ENCODE measurements around the gene TMEM222.

Gene TMEM222, protein sequence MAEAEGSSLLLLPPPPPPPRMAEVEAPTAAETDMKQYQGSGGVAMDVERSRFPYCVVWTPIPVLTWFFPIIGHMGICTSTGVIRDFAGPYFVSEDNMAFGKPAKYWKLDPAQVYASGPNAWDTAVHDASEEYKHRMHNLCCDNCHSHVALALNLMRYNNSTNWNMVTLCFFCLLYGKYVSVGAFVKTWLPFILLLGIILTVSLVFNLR

DNA sequence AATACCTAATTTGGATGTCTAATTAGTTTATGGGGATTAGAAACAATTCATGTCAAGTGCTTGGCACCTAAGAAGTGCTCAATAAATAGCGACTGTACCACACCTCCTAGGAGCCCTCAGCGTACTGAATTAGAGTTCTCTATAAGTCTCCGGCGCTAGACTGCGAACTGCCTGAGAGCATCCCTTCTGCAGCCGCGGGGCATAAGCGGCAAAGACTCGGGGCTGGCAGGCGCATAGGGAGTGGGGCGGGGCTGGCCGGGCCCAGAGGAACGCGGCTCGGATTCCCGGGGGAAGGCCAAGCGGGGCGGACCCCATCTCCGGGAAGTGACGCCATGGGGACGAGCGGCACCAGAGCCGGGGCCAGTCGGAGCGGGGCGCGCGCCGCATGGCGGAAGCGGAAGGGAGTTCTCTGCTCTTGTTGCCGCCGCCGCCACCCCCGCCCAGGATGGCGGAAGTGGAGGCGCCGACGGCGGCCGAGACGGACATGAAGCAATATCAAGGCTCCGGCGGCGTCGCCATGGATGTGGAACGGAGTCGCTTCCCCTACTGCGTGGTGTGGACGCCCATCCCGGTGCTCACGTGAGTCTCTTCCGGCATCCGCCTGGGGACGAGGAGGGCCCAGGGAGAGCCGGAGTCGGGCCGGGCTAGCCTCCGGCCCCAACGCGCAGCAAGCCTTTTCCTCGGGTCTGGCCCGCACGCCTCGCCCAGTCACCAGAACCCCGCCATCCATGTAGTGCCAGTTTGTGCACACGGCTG lies at the start of gene TMEM222:
TSS of gene TMEM222 (plus strand) at position 351 of the 756 bp plus-strand sequence. CDS start at position 386, 35 bp downstream.
- H3K4me3 ChIP-seq (ENCODE audit: low read length) = peak within 1 kb of the TSS; percentile 91
- peak within 1 kb of the TSS; percentile 89 for H2AFZ ChIP-seq (ENCODE audit: low read length)
- H3K36me3 ChIP-seq (replicated peaks; ENCODE audit: insufficient read depth, low read length) = no peaks in the 10 kb centered on the region; the same call in 1 of the 2 replicates
- H3K4me1 ChIP-seq (ENCODE audit: low read length) = peaks cover 8% of the 10 kb centered on the region; the same call in 1 of the 2 replicates
- peaks cover 6% of the 10 kb centered on the region; the same call in 1 of the 2 replicates for H3K27me3 ChIP-seq (replicated peaks; ENCODE audit: insufficient read depth, low read length)
- H3F3A ChIP-seq (ENCODE audit: insufficient read depth, low read length) = 0 out of 2 replicates have a peak, but pooled peaks cover 5% of the 10 kb centered on the region
- no peaks in the 10 kb centered on the region for H4K20me1 ChIP-seq (ENCODE audit: insufficient read depth, low read length)
- peak within 1 kb of the TSS; percentile 93 for H3K4me2 ChIP-seq (ENCODE audit: low read depth, low read length)
- H3K9me3 ChIP-seq (replicated peaks; ENCODE audit: insufficient read depth, low read length) = no peaks in the 10 kb centered on the region
- DNase-seq = peak; percentile 97
- peak within 1 kb of the TSS; percentile 92 for H3K9ac ChIP-seq (ENCODE audit: low read length)
- peaks cover 49% of the 10 kb centered on the region for H3K79me2 ChIP-seq (ENCODE audit: low read length)
- peak within 1 kb of the TSS; percentile 61; the same call in 1 of the 2 replicates for H3K27ac ChIP-seq (ENCODE audit: low read length)
- TF ChIP-seq, protein P1, sequence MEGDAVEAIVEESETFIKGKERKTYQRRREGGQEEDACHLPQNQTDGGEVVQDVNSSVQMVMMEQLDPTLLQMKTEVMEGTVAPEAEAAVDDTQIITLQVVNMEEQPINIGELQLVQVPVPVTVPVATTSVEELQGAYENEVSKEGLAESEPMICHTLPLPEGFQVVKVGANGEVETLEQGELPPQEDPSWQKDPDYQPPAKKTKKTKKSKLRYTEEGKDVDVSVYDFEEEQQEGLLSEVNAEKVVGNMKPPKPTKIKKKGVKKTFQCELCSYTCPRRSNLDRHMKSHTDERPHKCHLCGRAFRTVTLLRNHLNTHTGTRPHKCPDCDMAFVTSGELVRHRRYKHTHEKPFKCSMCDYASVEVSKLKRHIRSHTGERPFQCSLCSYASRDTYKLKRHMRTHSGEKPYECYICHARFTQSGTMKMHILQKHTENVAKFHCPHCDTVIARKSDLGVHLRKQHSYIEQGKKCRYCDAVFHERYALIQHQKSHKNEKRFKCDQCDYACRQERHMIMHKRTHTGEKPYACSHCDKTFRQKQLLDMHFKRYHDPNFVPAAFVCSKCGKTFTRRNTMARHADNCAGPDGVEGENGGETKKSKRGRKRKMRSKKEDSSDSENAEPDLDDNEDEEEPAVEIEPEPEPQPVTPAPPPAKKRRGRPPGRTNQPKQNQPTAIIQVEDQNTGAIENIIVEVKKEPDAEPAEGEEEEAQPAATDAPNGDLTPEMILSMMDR (IDR thresholded peaks at IDR 0.05; ENCODE audit: low read length) = no peak
- no peak for TF ChIP-seq EZH2phosphoT487 (IDR thresholded peaks at IDR 0.05; ENCODE audit: low read length)
- no peak for TF ChIP-seq EZH2 (optimal IDR thresholded peaks at IDR 0.05; ENCODE audit: low read depth, low read length)
- no peaks in the 10 kb centered on the region for H3K9me2 ChIP-seq (replicated peaks; ENCODE audit: insufficient read depth, low read length)

DNA sequence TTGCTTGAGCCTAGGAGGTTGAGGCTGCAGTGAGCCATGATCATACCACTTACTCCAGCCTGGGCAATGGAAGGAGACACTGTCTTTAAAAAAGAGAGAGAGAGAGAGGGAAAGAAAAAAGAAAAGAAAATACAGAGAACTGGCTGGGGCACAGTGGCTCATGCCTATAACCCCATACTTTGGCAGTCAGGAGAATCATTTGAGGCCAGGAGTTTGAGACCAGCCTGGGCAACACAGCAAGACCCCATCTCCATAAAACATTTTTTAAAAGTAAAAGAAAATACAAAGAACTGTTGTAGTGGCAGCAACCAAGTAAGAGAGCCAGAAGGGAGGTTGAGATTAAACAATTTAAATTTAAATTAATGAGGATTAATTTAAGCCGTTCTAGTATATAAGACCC lies 47.8 kb upstream of the TMEM222 start:
- Histone ChIP-seq H2AFZ (ENCODE audit: low read length) (no peak overlapping the region), H3K4me1 (ENCODE audit: low read length) (no peaks in the 10 kb centered on the region), H3K9me2 (replicated peaks; ENCODE audit: insufficient read depth, low read length) (no peaks in the 10 kb centered on the region), H3K27ac (ENCODE audit: low read length) (no peak overlapping the region), H3K36me3 (replicated peaks; ENCODE audit: insufficient read depth, low read length) (no peaks in the 10 kb centered on the region), H3K4me2 (ENCODE audit: low read depth, low read length) (no peak overlapping the region), H4K20me1 (ENCODE audit: insufficient read depth, low read length) (no peaks in the 10 kb centered on the region), H3K9me3 (replicated peaks; ENCODE audit: insufficient read depth, low read length) (no peaks in the 10 kb centered on the region), H3F3A (ENCODE audit: insufficient read depth, low read length) (no peaks in the 10 kb centered on the region), H3K9ac (ENCODE audit: low read length) (no peak overlapping the region), H3K4me3 (ENCODE audit: low read length) (no peak overlapping the region), H3K79me2 (ENCODE audit: low read length) (no peaks in the 10 kb centered on the region), H3K27me3 (replicated peaks; ENCODE audit: insufficient read depth, low read length) (no peaks in the 10 kb centered on the region)
- TF ChIP-seq EZH2 (optimal IDR thresholded peaks at IDR 0.05; ENCODE audit: low read depth, low read length) (no peak), EZH2phosphoT487 (IDR thresholded peaks at IDR 0.05; ENCODE audit: low read length) (no peak)
- TF ChIP-seq, protein P1 (IDR thresholded peaks at IDR 0.05; ENCODE audit: low read length) = no peak
- DNase-seq = no peak

DNA sequence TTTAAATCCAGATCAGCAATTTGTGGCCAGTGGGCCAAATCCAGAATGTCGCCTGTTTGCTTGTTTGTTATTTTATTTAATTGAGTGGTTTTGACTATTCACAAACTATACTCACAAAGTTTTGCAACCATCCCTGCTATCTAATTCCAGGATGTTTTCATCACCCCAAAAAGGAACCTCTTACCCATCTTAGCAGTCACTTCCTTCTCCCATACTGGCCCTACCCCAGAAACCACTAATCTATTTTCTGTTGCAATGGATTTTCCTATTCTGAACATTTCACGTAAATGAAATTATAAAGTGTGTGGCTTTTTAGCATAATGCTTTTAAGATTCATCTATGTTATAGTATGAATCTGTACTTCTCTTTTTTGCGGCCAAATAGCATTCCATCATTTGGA lies 46.3 kb upstream of the TMEM222 start:
- Histone ChIP-seq H3K9ac (ENCODE audit: low read length) (no peak overlapping the region), H3F3A (ENCODE audit: insufficient read depth, low read length) (no peaks in the 10 kb centered on the region), H3K9me3 (replicated peaks; ENCODE audit: insufficient read depth, low read length) (no peaks in the 10 kb centered on the region), H3K4me2 (ENCODE audit: low read depth, low read length) (no peak overlapping the region), H2AFZ (ENCODE audit: low read length) (no peak overlapping the region), H3K27me3 (replicated peaks; ENCODE audit: insufficient read depth, low read length) (no peaks in the 10 kb centered on the region), H3K79me2 (ENCODE audit: low read length) (no peaks in the 10 kb centered on the region), H3K36me3 (replicated peaks; ENCODE audit: insufficient read depth, low read length) (no peaks in the 10 kb centered on the region), H3K4me3 (ENCODE audit: low read length) (no peak overlapping the region), H4K20me1 (ENCODE audit: insufficient read depth, low read length) (no peaks in the 10 kb centered on the region), H3K4me1 (ENCODE audit: low read length) (no peaks in the 10 kb centered on the region), H3K9me2 (replicated peaks; ENCODE audit: insufficient read depth, low read length) (no peaks in the 10 kb centered on the region), H3K27ac (ENCODE audit: low read length) (no peak overlapping the region)
- DNase-seq = no peak
- TF ChIP-seq EZH2 (optimal IDR thresholded peaks at IDR 0.05; ENCODE audit: low read depth, low read length) (no peak), EZH2phosphoT487 (IDR thresholded peaks at IDR 0.05; ENCODE audit: low read length) (no peak)
- TF ChIP-seq, protein P1 (IDR thresholded peaks at IDR 0.05; ENCODE audit: low read length) = no peak

All from MM.1S (cell line).